Tibial nerve (tissue), 4 donors: ENCODE results near the gene CYP1B1. TPM values are rescaled to one million over a fixed set of nuclear protein-coding genes. Genes with fewer than 3 reads are reported as not detected.
A peak's percentile ranks its signal among the peaks of the same experiment; 100 is the strongest.

ENCODE experiments used
- DNase-seq, 2 donors: peaks; one replicate each; pipeline ENCODE4 v3.0.0-alpha.2; 2019; ENCODE audit warnings: low spot score in 2 of 2
- H3K27ac ChIP-seq, 4 donors: fragments of 200-600 bp; sonication (generic) in 3 of 4; one replicate each; pipeline ENCODE4 v1.5.1; 2017 to 2019; ENCODE audit warnings: mild to moderate bottlenecking in 1 of 4
- H3K27me3 ChIP-seq, 2 donors: fragments of 200-600 bp; sonication (generic) in 1 of 2; one replicate each; pipeline versions ENCODE4 v1.5.1 to v1.6.0; 2017 to 2019
- H3K36me3 ChIP-seq, 3 donors: fragments of 200-600 bp; sonication (generic); one replicate each; pipeline ENCODE4 v1.5.1; 2018 to 2019
- H3K4me1 ChIP-seq, 4 donors: fragments of 200-600 bp; sonication (generic) in 3 of 4; one replicate each; pipeline ENCODE4 v1.5.1; 2017 to 2019
- H3K4me3 ChIP-seq, 4 donors: fragments of 200-600 bp; sonication (generic) in 3 of 4; one replicate each; pipeline ENCODE4 v1.5.1; 2017 to 2019; ENCODE audit warnings: mild to moderate bottlenecking in 1 of 4, moderate library complexity in 1 of 4
- H3K9me3 ChIP-seq, 4 donors: fragments of 200-600 bp; sonication (generic) in 3 of 4; one replicate each; pipeline ENCODE4 v1.5.1; 2017 to 2019
- EP300 ChIP-seq, 2 donors: sonication (generic); formaldehyde crosslinking; IDR thresholded peaks; one replicate each; pipeline ENCODE4 v1.6.1; 2017; ENCODE audit warnings: antibody characterized with exemption in 2 of 2, mild to moderate bottlenecking in 1 of 2
- POLR2A ChIP-seq, 2 donors: fragments of 450-650 bp; IDR thresholded peaks; one replicate each; pipeline ENCODE4 v1.6.1; 2017; ENCODE audit warnings: antibody characterized with exemption in 2 of 2, mild to moderate bottlenecking in 2 of 2, moderate library complexity in 2 of 2
- WGBS, 2 donors: methylation state at CpG; one replicate each; pipeline ENCODE4 v1.1.5; 2018; 5-methylcytosine and 5-hydroxymethylcytosine counted together
- total RNA-seq, 4 donors: library from RNA; depleted of rRNA; stranded (reverse); fragments of >200 nt; gene quantifications; one replicate each; pipeline ENCODE4 v1.1.0, GENCODE V29; 2016
- TF ChIP-seq, protein P1 (sequence below), 5 experiments: fragments of 200-600 bp in 3 of 5; fragments of 450-650 bp in 2 of 5; sonication (generic) in 3 of 5; IDR thresholded peaks; one replicate each; pipeline ENCODE4 v1.5.1; 2016 to 2019; ENCODE audit warnings: antibody characterized with exemption in 5 of 5, mild to moderate bottlenecking in 3 of 5, moderate library complexity in 2 of 5

CYP1B1 gene
- total RNA-seq, 4 donors from 2014 or later = 170 to 321 (median 212) TPM

DNA sequence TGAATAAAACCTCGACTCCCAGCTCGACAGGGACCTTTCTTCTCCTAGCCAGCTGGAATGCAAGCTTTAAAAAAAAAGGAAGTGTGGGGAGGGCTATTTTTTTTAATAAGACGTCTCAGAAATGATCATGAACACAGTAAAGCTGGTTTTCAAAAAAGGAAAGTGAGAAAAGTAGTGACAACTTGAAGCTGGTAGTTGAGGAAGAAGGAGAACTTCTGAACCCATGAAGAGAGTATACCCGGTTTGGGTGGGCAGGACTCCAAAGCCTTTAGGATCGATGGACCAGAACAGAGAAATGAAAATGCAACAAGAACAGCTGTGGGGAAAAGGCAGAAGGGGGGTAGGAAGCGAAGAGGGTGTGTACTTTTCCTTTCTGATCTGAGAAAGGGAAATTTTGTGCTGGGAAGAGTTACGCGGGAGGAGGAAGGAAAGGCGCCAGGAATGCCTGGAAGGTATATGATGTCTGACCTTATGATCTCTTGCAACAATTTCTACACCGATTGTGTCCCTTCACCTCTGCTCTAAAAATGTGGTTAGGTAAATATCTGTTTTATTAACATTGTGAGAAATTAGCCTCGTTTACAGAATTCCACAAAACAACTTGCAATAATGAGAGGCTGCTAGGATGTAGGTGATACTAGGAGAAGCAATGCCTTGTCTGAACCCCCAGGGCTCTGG, 22.6 kb upstream of the CYP1B1 start:
- Histone ChIP-seq H3K36me3 (no peaks in the 10 kb centered on the region), H3K27me3 (no peaks in the 10 kb centered on the region), H3K27ac (peak overlapping the region in 3 of 4 donors; percentile 55 to 82 (median 80)), H3K4me1 (peaks cover 0 to 44% (median 10%) of the 10 kb centered on the region in 4 donors), H3K9me3 (no peaks in the 10 kb centered on the region), H3K4me3 (peak overlapping the region; percentile 6 to 40 (median 22))
- DNase-seq = no peak
- WGBS, 2 donors = 9 to 13% methylated on average over 11 of the region's 11 CpGs
- TF ChIP-seq EP300 (IDR thresholded peaks at IDR 0.05) (peak in 1 of 2 donors; percentile 45), POLR2A (IDR thresholded peaks at IDR 0.05) (no peak)

GRCh38 chr2:38097988-38098385, 22.0 kb upstream of the CYP1B1 start:
- TF ChIP-seq, protein P1, sequence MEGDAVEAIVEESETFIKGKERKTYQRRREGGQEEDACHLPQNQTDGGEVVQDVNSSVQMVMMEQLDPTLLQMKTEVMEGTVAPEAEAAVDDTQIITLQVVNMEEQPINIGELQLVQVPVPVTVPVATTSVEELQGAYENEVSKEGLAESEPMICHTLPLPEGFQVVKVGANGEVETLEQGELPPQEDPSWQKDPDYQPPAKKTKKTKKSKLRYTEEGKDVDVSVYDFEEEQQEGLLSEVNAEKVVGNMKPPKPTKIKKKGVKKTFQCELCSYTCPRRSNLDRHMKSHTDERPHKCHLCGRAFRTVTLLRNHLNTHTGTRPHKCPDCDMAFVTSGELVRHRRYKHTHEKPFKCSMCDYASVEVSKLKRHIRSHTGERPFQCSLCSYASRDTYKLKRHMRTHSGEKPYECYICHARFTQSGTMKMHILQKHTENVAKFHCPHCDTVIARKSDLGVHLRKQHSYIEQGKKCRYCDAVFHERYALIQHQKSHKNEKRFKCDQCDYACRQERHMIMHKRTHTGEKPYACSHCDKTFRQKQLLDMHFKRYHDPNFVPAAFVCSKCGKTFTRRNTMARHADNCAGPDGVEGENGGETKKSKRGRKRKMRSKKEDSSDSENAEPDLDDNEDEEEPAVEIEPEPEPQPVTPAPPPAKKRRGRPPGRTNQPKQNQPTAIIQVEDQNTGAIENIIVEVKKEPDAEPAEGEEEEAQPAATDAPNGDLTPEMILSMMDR (IDR thresholded peaks at IDR 0.05) = no peak
- TF ChIP-seq EP300 (IDR thresholded peaks at IDR 0.05) = no peak
- TF ChIP-seq POLR2A (IDR thresholded peaks at IDR 0.05) = no peak
- H3K36me3 ChIP-seq = no peaks in the 10 kb centered on the region
- no peaks in the 10 kb centered on the region for H3K27me3 ChIP-seq
- peak overlapping the region; percentile 6 to 40 (median 22) for H3K4me3 ChIP-seq
- H3K4me1 ChIP-seq = peaks cover 0 to 50% (median 10%) of the 10 kb centered on the region in 4 donors
- H3K27ac ChIP-seq = peak overlapping the region in 3 of 4 donors; percentile 40 to 82 (median 80)
- H3K9me3 ChIP-seq = no peaks in the 10 kb centered on the region
- no peak for DNase-seq
- WGBS, 2 donors = 24 to 33% methylated on average over 4 of the region's 4 CpGs

GRCh38 chr2:38097258-38097987, 21.5 kb upstream of the CYP1B1 start:
- no peaks in the 10 kb centered on the region for H3K36me3 ChIP-seq
- TF ChIP-seq EP300 (IDR thresholded peaks at IDR 0.05) (no peak), POLR2A (IDR thresholded peaks at IDR 0.05) (no peak)
- TF ChIP-seq, protein P1 (IDR thresholded peaks at IDR 0.05) = no peak
- peak overlapping the region in 3 of 4 donors; percentile 40 to 82 (median 80) for H3K27ac ChIP-seq
- H3K9me3 ChIP-seq = no peaks in the 10 kb centered on the region
- no peak overlapping the region for H3K4me3 ChIP-seq
- H3K4me1 ChIP-seq = peaks cover 0 to 56% (median 12%) of the 10 kb centered on the region in 4 donors
- no peak for DNase-seq
- 53 to 58% methylated on average over 2 of the region's 2 CpGs for WGBS, 2 donors
- H3K27me3 ChIP-seq = no peaks in the 10 kb centered on the region

GRCh38 chr2:38095996-38096861, 20.3 kb upstream of the CYP1B1 start:
- peak overlapping the region in 2 of 4 donors; percentile 63 to 80 for H3K27ac ChIP-seq
- H3K4me3 ChIP-seq = no peak overlapping the region
- H3K27me3 ChIP-seq = no peaks in the 10 kb centered on the region
- H3K36me3 ChIP-seq = no peaks in the 10 kb centered on the region
- peaks cover 0 to 67% (median 12%) of the 10 kb centered on the region in 4 donors for H3K4me1 ChIP-seq
- DNase-seq = no peak
- WGBS, 2 donors = 22% methylated on average over 17 to 19 of the region's 19 CpGs
- TF ChIP-seq POLR2A (IDR thresholded peaks at IDR 0.05) = no peak
- TF ChIP-seq, protein P1 (IDR thresholded peaks at IDR 0.05) = no peak
- no peaks in the 10 kb centered on the region for H3K9me3 ChIP-seq
